ENCODE measurements around the gene ITPRIPL2.

Gene ITPRIPL2

DNA sequence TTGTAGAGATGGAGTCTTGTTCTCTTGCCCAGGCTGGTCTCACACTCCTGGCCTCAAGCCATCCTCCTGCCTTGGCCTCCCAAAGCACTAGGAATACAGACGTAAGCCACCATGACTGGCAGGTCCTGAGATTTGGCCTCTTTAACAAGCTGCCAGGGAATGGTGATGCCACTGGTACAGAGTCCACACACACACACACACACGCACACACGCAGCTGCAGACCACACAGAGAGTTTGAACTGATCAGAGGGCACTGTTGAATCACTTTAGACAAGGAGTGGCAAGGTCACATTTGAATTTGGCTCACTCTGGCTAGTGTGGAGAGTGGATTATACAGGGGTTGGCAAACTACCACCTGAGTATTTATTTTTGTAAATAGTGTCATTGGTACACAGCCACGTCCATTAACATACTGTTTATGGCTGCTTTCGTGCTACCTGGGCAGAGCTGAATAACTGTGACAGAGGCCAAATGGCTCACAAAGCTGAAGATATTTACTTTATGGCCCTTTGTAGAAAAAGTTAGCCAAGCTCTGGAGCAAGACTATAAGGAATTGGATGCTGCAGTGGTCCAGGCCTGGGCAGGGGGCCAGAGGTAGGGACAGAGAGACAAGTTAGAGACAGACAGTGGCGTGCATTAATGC lies 9.9 kb downstream of the ITPRIPL2 start:
- DNase-seq, result no peak

DNA sequence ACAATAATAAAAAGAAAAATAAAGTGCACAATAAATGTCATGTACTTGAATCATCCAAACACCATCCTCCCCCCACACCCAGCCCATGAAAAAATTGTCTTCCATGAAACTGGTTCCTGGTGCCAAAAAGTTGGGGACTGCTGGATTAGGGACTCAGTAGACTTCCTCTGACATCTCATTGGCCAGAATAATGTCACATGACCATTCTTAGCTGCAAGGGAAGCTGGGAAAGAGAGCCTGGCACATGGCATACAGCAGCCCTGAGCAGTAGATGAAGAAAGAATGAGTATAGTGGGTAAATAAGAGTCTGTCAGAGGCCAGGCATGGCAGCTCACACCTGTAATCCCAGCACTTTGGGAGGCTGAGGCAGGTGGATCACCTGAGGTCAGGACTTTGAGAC lies 12.5 kb downstream of the ITPRIPL2 start:
- no peak for DNase-seq

DNA sequence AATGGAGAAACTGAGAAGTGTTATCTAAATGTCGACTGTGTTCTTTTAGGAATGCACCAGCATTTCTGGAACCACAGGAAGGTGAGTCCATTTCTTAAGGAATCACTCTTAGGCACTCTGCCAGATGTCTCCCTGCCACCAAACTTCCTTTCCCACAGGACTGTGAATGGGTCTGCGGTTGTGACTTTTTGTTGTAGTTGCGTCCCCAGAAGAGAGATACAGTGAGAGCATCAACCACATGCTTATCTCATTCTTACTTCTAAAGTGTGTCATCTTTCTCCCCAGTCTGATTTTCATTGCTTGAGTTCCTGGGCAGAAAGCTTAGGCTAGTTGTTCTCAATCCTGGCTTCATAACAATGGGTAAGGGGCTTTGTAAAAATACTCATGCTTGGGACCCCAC lies 13.4 kb downstream of the ITPRIPL2 start:
- no peak for DNase-seq

DNA sequence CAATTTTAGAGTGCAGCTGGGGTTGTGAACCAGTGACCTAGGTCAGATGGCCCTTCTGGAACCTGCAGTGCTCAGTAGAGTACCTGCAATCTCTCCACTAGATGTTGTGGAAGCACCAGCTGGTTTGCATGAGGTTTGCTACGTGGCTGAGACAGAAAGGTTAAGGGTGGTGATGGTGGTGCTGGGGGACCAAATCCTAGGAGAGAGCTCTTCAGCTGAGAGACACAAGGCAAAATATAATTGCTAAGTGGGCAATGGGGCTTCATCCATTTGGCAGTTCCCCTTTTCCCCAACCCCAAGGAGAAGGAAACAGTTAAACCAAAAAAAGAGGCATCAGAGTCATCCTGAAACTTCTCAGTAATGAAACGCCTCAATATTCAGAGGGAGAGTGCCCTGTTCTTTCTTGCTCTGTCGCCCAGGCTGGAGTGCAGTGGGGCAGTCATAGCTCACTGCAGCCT lies 13.9 kb downstream of the ITPRIPL2 start:
- no peak for DNase-seq

DNA sequence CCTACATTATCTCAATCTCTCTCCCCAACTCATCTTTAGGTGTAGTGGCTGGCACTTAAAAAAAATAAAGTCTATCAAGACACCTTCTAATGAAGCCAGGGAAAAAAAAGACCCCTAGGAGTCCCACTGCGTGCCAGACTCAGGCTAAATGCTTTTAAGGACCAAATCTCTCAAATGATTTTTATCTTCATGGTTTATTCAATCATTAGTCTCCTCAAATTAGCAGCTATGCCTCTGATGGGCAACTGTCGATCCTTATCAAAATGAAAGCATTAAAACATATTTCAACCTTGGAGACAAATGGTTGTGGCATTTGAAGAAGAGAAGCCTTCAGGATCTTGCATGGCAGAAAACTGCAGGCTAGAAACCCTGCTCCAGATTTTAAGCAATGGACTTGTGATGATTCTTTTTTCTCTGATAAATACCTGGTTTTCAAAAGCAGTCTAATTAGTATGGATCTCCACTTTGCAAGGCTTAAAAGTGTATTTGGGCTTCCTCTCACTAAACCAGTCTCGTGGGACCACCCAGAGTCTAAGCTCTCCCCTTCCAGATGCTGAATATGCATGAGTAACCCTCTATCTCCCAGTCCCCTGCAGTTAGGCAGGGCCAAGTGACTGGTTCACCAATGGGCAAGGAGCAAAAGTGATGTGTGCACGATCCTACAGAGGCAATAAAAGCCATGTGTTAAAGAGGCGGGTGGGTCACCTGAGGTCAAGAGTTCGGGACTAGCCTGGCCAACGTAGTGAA lies 14.9 kb downstream of the ITPRIPL2 start:
- no peak for DNase-seq

DNA sequence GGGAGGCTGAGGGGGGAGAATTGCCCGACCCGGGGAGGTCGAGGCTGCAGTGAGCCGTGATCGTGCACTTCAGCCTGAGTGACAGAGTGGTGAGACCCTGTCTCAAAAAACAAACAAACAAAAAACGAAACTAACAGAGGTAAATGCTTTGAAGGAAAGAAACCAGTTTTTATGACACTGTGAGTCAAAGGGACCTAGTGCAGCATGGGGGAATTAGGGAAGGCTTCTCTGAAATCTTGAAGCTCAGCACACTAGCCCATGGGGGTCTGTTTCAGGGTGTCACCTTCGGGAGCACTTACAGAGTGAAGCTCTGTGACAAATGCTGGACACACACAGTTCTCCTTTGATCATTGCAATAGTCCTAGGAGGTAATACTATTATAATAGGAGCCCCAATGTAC lies 16.6 kb downstream of the ITPRIPL2 start:
- no peak for DNase-seq

DNA sequence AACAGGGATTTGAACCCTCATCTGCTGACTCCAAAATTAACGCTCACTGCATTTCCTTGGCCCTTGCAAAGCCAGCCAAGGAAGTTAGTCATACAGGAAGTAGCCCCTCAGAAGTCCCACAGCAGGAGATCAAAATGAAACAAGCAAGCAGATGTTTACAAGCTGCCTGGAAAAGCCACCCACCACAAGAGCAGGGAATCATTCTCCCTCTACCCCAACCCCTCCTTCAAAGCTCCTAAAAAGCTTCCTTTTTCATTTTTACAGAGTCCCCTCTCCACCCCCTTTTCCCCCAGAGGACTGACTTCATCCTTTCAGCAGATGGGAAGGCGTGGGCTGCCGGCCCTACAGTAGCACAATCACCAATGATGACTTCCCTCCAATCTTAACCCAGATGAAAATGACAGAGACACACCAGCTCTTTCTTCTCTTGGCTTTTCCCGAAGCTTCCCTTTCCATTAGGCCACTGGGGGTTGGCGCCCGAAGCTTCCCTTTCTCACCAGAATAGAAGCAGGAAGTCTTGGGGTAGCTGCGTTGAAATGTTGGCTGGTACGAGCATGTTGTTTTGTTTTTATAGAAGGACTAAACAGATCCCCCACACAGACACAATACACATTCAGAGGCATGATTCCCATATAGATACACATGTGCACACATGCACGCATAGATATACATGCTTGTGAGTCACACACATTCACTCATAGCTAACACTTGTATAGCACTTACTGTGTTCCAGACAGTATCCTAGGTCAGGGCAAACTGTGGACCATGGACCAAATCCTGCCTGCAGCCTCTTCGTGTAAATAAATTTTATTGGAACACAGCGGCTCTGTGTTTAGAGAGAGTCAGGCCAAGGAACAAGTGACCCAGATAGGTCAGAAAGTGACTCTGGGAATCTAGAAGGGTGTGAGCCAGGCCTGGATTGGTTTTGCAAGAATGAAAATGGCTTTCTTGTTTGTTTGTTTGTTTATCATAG lies 17.4 kb downstream of the ITPRIPL2 start:
- DNase-seq, result no peak

DNA sequence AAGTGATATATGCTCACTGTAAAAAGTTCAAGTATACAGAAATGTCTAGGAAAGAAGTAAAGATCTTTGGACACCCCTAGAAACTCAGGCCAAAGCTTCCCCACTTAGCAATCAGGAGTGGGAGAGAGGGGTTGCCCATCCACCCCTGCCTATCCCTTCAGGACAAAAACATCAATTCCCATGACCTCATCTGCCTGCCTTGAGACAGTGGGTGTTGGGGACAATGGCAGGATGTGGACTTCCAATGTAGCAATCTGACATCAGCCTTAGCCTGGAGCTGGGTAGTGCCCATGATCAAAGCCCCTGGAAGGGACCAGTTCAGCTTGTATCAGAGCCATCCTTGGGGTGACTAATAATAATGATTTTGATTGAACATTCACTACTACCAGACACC lies 18.1 kb downstream of the ITPRIPL2 start:
- no peak for DNase-seq

DNA sequence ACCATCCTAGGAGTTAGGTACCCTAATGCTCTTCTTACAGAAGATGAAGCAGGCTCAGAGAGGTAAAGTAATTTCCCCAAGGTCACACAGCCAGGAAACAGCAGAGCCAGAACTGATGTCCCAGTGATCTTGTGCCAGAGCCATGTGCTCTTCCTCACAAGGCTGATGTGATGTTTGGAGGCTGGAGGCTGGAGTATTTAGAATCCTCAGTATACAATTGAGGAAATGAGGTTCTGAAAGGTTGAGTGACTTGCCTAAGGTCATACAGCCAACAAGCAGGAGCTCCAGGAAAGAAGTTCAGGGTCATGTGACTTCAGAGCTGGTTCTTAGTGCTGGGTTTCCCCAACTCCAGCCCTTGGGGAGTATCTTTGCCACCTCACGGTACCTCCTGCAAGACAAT lies 18.5 kb downstream of the ITPRIPL2 start:
- DNase-seq, result no peak

DNA sequence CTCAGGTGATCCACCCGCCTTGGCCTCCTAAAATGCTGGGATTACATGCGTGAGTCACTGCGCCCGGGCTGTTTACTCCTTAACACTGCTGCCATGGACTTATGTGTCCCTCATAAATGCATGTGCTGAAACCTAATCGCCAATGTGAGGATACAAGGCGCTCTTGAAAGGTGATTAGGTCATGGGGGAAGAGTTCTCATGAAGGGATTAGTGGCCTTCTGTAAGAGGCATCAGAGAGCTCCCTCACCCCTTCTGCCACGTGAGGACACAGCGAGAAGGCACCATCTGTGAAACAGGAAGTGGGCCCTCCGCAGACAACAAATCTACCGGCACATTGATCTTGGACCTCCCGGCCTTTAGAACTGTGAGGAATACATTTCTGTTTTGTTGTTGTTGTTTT lies 19.1 kb downstream of the ITPRIPL2 start:
- no peak for DNase-seq

DNA sequence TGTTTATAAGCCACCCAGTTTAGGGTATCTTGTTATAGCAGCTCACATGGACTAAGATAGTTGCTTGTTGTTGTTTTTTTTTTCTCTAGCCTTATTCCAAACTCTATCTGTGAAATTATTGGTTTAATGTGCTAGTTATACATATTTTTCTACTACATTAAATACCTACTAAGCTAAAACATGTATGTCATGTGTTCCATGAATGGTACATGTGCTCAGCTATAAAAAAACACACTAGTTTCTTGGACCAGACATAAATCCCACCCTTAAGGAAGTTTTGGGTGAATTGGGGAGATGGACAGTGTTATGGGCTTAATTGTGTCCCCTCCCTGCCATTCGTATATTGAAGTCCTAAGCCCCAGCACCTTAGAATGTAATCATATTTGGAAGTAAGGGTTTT lies 19.8 kb downstream of the ITPRIPL2 start:
- DNase-seq, result no peak

DNA sequence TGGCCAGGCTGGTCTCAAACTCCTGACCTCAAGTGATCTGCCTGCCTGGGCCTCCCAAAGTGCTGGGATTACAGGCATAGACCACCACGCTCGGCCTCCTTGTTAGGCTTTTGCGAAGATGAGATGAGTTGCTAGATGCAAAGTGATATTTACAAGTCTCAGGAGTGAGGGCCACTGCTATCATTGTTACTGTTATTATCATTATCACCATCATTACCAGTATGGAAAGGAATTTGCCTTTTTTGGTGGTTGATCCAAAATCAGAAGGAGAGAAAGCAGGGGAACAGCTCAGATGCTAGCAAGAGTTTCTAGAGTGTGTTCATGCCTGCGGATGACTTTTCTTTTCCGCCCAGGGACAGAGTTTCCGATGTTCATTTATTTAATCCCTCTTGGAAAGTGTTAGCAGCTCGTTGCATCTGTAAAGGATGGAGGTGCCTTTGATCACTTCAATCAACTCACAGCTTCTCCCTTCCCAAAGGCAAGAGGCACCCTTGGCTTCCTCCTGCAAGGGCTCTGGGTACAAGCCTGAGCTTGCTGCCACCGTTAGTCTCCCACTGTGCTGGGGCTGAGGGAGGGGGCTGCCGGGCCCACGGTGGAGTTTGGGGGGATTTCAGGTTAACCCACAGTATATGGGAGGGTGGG lies 21.6 kb downstream of the ITPRIPL2 start:
- DNase-seq, result no peak

DNA sequence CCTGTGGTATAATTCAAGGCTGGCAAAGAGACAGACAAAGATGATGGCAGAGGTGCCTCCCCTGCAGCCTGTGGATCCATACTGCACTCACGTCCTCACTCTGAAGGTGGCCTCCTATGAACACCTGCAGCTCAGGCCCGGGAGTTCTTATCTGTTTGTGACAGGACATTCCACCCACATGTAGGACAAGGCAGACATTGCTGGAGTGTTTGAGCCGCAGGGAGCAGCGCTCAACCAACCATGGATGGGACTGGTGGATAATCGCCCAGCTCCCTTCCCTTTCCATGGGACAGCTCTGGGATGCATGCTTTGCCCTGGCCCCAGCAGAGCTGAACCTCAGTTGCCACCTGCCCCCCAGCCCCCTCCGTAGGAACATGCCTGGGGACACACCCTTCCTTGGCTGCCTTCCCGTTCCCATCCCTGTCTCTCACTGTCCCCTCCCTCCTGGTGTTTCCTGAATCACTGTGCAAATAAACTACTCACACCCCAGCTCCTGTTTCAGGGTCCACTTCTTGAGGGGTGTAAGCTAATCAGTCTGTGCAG lies 22.2 kb downstream of the ITPRIPL2 start:
- no peak for DNase-seq

DNA sequence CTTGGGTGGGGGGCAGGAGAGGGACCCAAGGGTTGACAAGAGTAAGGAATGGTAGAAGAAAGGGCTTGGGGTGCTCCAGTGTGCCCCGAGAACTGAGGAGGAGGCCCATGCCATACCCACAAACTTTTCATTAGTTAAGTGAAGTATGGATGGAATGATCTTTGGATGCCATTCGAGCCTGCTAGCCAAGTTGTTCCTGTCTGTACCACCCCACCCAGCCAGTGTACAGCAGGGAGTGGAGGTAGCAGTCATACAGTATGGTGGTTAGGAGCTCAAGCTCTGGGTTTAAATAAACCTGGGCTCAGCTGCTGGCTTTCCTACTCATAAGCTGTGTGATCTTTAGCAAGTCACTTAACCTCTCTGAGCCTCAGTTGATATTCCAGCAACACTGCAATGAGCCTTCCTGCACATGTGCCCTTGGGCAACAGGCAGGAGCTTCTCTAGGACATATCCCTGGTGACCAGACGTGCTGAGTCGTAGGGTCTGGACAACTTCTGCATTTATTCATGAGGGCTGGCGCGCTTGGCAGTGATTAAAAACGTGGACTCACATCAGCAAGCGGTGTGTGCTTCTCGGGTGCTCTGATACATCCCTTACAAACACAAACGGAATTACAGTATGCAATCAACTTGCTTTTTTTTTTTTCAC lies 22.9 kb downstream of the ITPRIPL2 start:
- no peak for DNase-seq

DNA sequence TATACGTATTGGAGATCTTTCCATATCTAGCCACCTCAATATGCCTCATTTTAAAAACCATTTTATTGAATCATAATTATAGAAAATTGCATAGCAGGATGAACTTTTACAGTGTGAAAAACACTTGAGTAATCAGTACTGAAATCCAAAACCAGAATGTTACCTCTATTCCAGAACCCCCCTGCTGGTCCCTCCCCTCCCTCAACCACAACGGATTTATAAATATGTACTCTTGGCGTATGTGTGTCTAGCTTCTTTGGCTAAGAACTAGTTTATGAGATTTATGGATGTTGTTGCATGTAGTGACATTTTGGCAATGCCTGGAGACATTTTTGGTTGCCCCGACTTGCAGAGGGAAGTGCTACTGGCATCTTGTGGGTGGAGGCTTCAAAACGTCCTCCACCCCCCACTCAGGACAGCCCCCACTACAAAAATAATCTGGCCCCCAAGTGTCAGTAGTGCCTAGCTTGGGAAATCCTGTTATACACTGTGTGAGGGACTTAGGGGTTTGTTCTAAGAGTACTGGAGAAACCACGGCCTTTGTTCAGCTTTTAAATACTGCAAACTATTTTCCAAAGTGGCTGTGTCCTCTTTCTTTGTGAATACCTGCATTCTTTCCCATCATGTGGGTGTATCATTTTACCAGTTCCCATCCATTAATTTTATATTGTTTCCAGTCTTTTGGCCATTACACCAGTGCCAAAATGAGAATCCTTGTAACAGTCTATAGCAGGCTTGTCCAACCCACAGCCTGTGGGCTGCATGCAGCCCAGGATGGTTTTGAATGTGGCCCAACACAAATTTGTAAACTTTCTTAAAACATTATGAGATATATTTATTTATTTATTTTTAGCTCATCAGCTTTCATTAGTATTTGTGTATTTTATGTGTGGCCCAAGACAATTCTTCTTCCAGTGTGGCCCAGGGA lies 23.7 kb downstream of the ITPRIPL2 start:
- DNase-seq, result no peak

DNA sequence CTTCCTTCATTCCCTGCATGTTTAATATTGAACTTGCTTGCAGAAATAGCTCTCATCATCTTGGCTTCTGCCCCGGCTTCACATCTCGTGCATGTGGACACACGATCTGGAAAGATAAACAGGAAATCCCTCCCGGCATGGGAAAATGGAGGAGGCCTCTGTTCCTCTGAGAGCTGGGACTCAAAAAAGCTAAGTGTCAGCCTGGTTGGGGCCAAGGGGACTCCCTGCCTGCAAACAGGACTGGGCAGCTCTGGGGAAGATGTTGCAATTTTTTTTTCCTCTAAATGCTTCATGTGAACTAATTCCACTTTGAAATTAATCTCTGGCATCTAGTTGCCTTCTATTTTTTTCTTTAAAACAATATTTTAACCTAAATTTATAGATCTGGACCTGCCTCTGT lies 24.8 kb downstream of the ITPRIPL2 start:
- DNase-seq, result no peak

DNA sequence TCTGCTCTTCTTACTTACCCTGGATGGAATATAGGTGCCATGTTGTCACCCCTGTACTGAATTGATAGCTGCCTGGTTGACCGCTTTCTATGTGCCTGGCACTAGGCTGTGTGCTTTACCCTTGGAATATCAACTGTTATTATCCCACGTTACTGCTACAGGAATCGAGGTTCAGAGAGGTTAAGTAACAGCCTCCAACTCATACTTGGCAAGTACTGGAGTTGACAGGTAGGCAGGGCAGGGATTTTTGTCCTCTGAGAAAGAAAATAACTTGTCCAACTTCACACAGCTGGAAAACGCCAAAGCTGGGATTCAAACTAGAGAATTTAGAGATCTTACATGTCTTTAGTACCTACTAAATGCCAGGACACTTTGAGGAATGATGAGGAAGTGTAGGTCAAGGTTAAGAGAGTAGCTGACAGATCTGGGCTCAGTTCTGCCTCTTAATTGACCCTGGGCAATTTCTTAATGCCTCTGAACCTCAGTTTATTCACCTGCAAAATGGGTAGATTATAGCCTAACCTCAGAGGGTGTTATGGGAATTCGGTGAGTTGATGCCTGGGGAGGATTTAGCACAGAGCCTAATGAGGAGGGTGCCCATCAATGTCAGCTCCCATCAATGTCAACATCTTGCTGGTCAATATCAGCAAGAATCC lies 25.8 kb downstream of the ITPRIPL2 start:
- no peak for DNase-seq

DNA sequence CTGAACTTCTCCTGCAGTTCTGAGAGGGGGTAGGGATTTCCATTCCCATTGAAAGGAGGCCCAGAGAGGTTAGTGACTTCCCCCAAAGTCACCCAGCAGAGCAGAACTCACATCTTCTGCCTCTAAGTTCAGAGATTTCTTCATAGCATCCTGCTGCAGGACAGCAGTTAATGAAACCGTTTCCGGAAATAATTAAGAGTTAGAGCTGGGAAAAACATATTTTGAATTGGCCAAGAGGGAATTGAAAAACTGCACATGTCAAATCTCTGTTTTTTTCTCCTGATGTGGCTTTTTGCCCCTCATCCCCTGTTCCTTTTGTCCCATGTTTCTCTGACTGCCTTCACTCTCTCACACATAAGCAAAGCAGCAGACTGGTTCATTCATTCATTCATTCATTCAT lies 26.6 kb downstream of the ITPRIPL2 start:
- no peak for DNase-seq

DNA sequence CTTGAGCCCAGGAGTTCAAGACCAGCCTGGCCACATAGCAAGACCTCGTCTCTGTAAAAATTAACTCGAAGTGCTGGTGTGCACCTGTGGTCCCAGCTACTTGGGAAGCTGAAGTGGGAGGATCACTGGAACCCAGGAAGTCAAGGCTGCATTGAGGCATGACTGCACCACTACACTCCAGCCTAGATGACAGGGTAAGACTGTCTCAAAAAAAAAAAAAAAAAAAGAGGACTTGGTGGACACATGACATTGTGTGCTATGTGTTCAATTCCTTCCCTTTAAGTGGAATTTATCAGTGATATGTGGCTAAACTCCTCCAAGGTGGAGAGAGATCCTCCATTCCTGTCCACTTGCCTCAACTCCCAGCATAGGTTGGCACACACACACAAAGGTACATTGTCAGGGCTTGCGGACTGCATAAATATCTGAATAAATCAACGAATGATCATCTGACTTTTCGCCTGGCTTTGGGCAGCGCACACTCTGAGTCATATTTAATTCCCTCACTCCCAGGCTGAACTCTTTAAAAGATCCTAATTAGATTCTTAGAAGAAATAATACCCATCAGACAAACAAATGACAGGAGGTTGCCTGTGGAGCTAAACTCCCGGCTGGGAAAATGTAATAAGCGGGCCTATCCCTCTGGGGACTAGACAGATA lies 29.3 kb downstream of the ITPRIPL2 start:
- no peak for DNase-seq

DNA sequence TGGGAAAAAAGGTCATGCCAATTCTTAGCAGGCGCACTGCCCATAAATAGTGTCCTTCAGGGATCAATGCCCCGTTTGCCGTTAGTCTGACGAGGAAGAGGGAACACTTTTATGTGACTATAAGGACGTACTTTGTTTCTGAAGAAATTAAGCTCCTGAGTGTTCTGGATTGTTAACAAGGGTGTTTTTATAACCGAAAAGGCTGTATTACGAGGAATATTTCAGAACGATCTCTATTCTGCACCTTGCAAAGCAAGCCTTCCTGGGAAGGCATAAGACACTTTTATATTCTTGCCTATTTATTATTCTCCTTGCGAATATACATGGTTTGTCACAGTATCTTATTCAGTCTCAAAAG lies 29.8 kb downstream of the ITPRIPL2 start:
- DNase-seq, result no peak

All from activated CD4-positive, alpha-beta T cell treated with anti-CD3 and anti-CD28 coated beads for 1 hour (primary cell).